Neural cell (in vitro differentiated cells): Measurements from ENCODE around the gene RPS18. TPM values are rescaled to one million over a fixed set of nuclear protein-coding genes. Genes with fewer than 3 reads are reported as not detected.

Experiments
- H2AFZ ChIP-seq: fragments of 200-600, 300-800 bp; sonication (generic), shearing (Covaris generic); 2 replicates; pipeline ENCODE4 v1.6.0; 2014; ENCODE audit warnings: low read depth, mild to moderate bottlenecking, antibody characterized with exemption, low read length, moderate library complexity
- H3F3A ChIP-seq: fragments of 200-600 bp; shearing (Covaris generic); 2 replicates; pipeline ENCODE4 v1.6.1; 2016; ENCODE audit warnings: mild to moderate bottlenecking, moderate library complexity, mixed read lengths, antibody characterized with exemption, low read length; ENCODE audit not compliant: insufficient read depth, poor library complexity, severe bottlenecking
- H3K27ac ChIP-seq: fragments of 200-600, 300-800 bp; sonication (generic), shearing (Covaris generic); 2 replicates; pipeline ENCODE4 v1.5.1; 2014; ENCODE audit warnings: mild to moderate bottlenecking, low read length, moderate library complexity
- H3K27me3 ChIP-seq: fragments of 300-800, 200-600 bp; sonication (generic), shearing (Covaris generic); 2 replicates; pipeline ENCODE4 v1.6.0; 2014; ENCODE audit warnings: mild to moderate bottlenecking, low read depth, low read length, moderate library complexity; ENCODE audit not compliant: insufficient read depth
- H3K36me3 ChIP-seq: fragments of 300-800, 200-600 bp; sonication (generic), shearing (Covaris generic); 2 replicates; pipeline ENCODE4 v1.5.1; 2014; ENCODE audit warnings: mild to moderate bottlenecking, antibody characterized with exemption, low read length, moderate library complexity; ENCODE audit not compliant: insufficient read depth
- H3K4me2 ChIP-seq: fragments of 300-800, 200-600 bp; sonication (generic), shearing (Covaris generic); 2 replicates; pipeline ENCODE4 v1.6.0; 2014; ENCODE audit warnings: mild to moderate bottlenecking, low read length
- H3K4me3 ChIP-seq: fragments of 300-800, 200-600 bp; sonication (generic), shearing (Covaris generic); 2 replicates; pipeline ENCODE4 v1.5.1; 2014; ENCODE audit warnings: mild to moderate bottlenecking, low read length, moderate library complexity
- H3K79me2 ChIP-seq: fragments of 200-600 bp; shearing (Covaris generic); replicated peaks from 2 replicates; pipeline ENCODE4 v1.6.0; 2014; ENCODE audit warnings: mild to moderate bottlenecking, low read length, moderate library complexity; ENCODE audit not compliant: insufficient read depth
- H3K9ac ChIP-seq: fragments of 300-800, 200-600 bp; sonication (generic), shearing (Covaris generic); 2 replicates; pipeline ENCODE4 v1.6.1; 2016; ENCODE audit warnings: mild to moderate bottlenecking, low read length, mixed read lengths
- H3K9me2 ChIP-seq: fragments of 200-600 bp; shearing (Covaris generic); 2 replicates; pipeline ENCODE4 v1.6.1; 2016; ENCODE audit warnings: mild to moderate bottlenecking, low read length, mixed read lengths; ENCODE audit not compliant: insufficient read depth
- H3K9me3 ChIP-seq: fragments of 200-600, 300-800 bp; sonication (generic), shearing (Covaris generic); 2 replicates; pipeline ENCODE4 v1.6.1; 2016; ENCODE audit warnings: mild to moderate bottlenecking, mixed run types, low read length, moderate library complexity, mixed read lengths
- H4K20me1 ChIP-seq: fragments of 200-600 bp; shearing (Covaris generic); 2 replicates; pipeline ENCODE4 v1.6.1; 2016; ENCODE audit warnings: mild to moderate bottlenecking, mixed run types; ENCODE audit not compliant: insufficient read depth
- CTCF ChIP-seq: fragments of 450-650 bp; IDR thresholded peaks from 2 replicates; pipeline ENCODE4 v1.5.1; 2014; ENCODE audit warnings: antibody characterized with exemption, mild to moderate bottlenecking, moderate library complexity; ENCODE audit not compliant: poor library complexity, severe bottlenecking
- EP300 ChIP-seq: fragments of 450-650 bp; conservative IDR thresholded peaks from 2 replicates; pipeline ENCODE4 v1.6.1; 2014; ENCODE audit warnings: antibody characterized with exemption, mild to moderate bottlenecking, moderate library complexity; ENCODE audit not compliant: poor library complexity, severe bottlenecking
- EZH2 ChIP-seq: fragments of 200-600, 300-800 bp; shearing (Covaris generic), sonication (generic); IDR thresholded peaks from 2 replicates; pipeline ENCODE4 v1.6.1; 2014; ENCODE audit warnings: antibody characterized with exemption, low read length, borderline replicate concordance, mild to moderate bottlenecking; ENCODE audit not compliant: insufficient read depth, poor library complexity, severe bottlenecking
- MXI1 ChIP-seq: fragments of 450-650 bp; conservative IDR thresholded peaks from 2 replicates; pipeline ENCODE4 v1.6.1; 2014; ENCODE audit warnings: antibody characterized with exemption, mild to moderate bottlenecking; ENCODE audit not compliant: poor library complexity, severe bottlenecking
- POLR2AphosphoS5 ChIP-seq: IDR thresholded peaks from 2 replicates; pipeline ENCODE4 v1.6.1; 2012
- RAD21 ChIP-seq: fragments of 450-650 bp; conservative IDR thresholded peaks from 2 replicates; pipeline ENCODE4 v1.6.1; 2014; ENCODE audit warnings: antibody characterized with exemption, mild to moderate bottlenecking, moderate library complexity
- REST ChIP-seq: IDR thresholded peaks from 2 replicates; pipeline ENCODE4 v1.6.1; 2012; ENCODE audit warnings: borderline replicate concordance
- SMC3 ChIP-seq: fragments of 450-650 bp; conservative IDR thresholded peaks from 2 replicates; pipeline ENCODE4 v1.6.1; 2014; ENCODE audit warnings: antibody characterized with exemption, mild to moderate bottlenecking, moderate library complexity; ENCODE audit not compliant: poor library complexity
- TAF1 ChIP-seq: IDR thresholded peaks from 2 replicates; pipeline ENCODE4 v1.6.1; 2012; ENCODE audit warnings: low read depth
- polyA plus RNA-seq: library from polyadenylated mRNA; depleted of rRNA; stranded (reverse); fragments of >200 nt; gene quantifications from 2 replicates; pipeline ENCODE4 v1.2.3, GENCODE V29; 2014

The RPS18 gene
- polyA plus RNA-seq, 1 donor from 2014 or later: 2,078 TPM

- Histone ChIP-seq H3K9me2 (no peaks in the 10 kb centered on the region), H3K4me3 (peak overlapping the region; percentile 82), H3K9me3 (no peaks in the 10 kb centered on the region), H3K4me2 (peak overlapping the region; percentile 91), H4K20me1 (no peaks in the 10 kb centered on the region), H2AFZ (no peak overlapping the region), H3K27me3 (no peaks in the 10 kb centered on the region), H3F3A (no peaks in the 10 kb centered on the region), H3K9ac (no peak overlapping the region), H3K27ac (no peak overlapping the region), H3K79me2 (peaks cover 11% of the 10 kb centered on the region), H3K36me3 (no peaks in the 10 kb centered on the region)
- TF ChIP-seq EP300 (no peak), MXI1 (no peak), POLR2AphosphoS5 (no peak), RAD21 (no peak), TAF1 (no peak), SMC3 (no peak), EZH2 (no peak)
Observed at GRCh38 chr6:33290459-33290858, 18.6 kb downstream of the RPS18 start.

GRCh38 chr6:33292996-33293682 lies 21.3 kb downstream of the RPS18 start:
- H3K9me2 ChIP-seq: no peaks in the 10 kb centered on the region
- no peaks in the 10 kb centered on the region for H4K20me1 ChIP-seq
- H3K79me2 ChIP-seq: peaks cover 11% of the 10 kb centered on the region
- no peak overlapping the region for H3K4me2 ChIP-seq
- H3K27me3 ChIP-seq: no peaks in the 10 kb centered on the region
- H3K4me3 ChIP-seq: no peak overlapping the region
- H3K27ac ChIP-seq: no peak overlapping the region
- H3K36me3 ChIP-seq: no peaks in the 10 kb centered on the region
- no peaks in the 10 kb centered on the region for H3K9me3 ChIP-seq
- H3F3A ChIP-seq: no peaks in the 10 kb centered on the region
- TF ChIP-seq POLR2AphosphoS5: no peak
- no peak for TF ChIP-seq SMC3
- no peak for TF ChIP-seq EZH2
- TF ChIP-seq MXI1: no peak
- no peak for TF ChIP-seq RAD21
- no peak for TF ChIP-seq CTCF
- no peak for TF ChIP-seq TAF1
- no peak for TF ChIP-seq EP300
- TF ChIP-seq REST: no peak
- no peak overlapping the region for H3K9ac ChIP-seq
- no peak overlapping the region for H2AFZ ChIP-seq
